Measurements from ENCODE around the gene CROCC2. TPM values are rescaled to one million over a fixed set of nuclear protein-coding genes. Genes with fewer than 3 reads are reported as not detected.

Gene CROCC2
- total and polyA plus RNA-seq, 7 donors, result under 0.01 to 0.09 TPM; not detected in 5

GRCh38 chr2:240934701-240935102, 28.6 kb downstream of the CROCC2 start:
- no peak overlapping the region for H3K27ac ChIP-seq
- H3K9me3 ChIP-seq, result peaks cover 0 to 14% (median 0%) of the 10 kb centered on the region in 4 donors
- no peaks in the 10 kb centered on the region for H3K4me1 ChIP-seq
- H3K36me3 ChIP-seq, result no peaks in the 10 kb centered on the region
- intact Hi-C loops (cut with DNase I), result no loop called here
- WGBS, 2 donors, result 87 to 91% methylated on average over 12 of the region's 12 CpGs
- H3K4me3 ChIP-seq, result no peak overlapping the region
- peak; percentile 40 for DNase-seq
- peaks cover 0 to 9% (median 0%) of the 10 kb centered on the region in 3 donors for H3K27me3 ChIP-seq
- TF ChIP-seq POLR2AphosphoS5 (IDR thresholded peaks at IDR 0.05) (no peak), EP300 (IDR thresholded peaks at IDR 0.05) (no peak)

DNA sequence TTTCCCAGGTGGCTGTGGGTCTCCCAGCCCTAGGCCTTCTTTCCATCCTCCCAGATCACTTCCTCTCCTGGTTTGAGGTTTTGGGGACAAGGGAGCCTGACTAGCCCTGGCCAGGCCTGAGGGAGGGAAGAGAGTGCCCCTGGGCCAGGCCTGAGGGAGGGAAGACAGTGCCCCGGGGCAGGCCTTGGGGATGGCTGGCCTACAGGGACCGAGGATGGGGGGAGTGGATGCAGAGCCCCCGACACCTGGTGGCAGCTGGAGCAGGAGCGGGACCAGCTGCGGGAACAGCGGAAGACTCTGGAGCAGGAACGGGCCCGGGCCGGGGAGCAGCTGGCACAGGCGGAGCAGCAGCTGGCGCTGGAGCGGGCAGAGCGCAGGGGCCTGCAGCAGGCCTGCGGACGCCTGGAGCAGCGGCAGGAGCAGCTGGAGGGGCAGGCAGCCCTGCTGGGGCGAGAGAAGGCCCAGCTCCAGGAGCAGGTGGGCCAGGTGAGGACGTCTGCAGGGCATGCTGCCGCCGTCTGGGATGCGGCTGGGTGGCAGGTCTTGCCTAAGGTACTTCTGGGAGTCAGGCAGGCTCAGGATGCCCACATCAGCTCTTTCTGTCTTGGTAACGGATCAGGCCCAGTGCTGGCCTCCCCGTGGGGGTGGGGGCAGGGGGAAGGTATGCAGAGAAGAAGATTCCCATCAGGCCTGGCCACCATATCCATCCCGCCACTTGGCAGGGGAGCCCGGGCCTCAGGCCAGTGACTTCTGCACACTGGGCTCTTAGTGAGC, 29.2 kb downstream of the CROCC2 start:
- peaks cover 0 to 14% (median 0%) of the 10 kb centered on the region in 4 donors for H3K9me3 ChIP-seq
- H3K27ac ChIP-seq, result no peak overlapping the region
- H3K4me3 ChIP-seq, result no peak overlapping the region
- TF ChIP-seq POLR2AphosphoS5 (IDR thresholded peaks at IDR 0.05) (no peak), EP300 (IDR thresholded peaks at IDR 0.05) (no peak)
- WGBS, 2 donors, result 82 to 89% methylated on average over 25 of the region's 25 CpGs
- peaks cover 0 to 9% (median 0%) of the 10 kb centered on the region in 3 donors for H3K27me3 ChIP-seq
- no peaks in the 10 kb centered on the region for H3K36me3 ChIP-seq
- peak; percentile 40 for DNase-seq
- no peaks in the 10 kb centered on the region for H3K4me1 ChIP-seq
- intact Hi-C loops (cut with DNase I), result no loop called here

GRCh38 chr2:240936106-240936505, 30.0 kb downstream of the CROCC2 start:
- intact Hi-C loops (cut with DNase I), result no loop called here

DNA sequence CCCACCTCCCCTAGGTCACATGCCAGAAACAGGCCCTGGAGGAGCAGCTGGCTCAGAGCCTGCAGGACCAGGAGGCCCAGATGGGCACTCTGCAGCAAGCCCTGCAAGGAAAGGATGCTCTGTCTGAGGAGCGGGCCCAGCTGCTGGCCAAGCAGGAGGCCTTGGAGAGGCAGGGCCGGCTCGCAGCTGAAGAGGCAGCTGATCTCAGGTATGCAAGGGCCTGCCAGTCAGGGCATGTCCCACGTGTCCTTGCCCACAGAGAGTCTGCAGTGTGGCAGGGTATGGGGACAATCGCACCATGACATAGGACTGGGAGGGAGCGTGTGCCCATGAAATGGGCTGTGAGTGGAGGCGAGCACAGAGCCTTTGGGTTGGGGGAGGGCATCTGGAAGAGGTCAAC, 39.9 kb downstream of the CROCC2 start:
- 91% methylated on average over 7 of the region's 7 CpGs for WGBS, 2 donors
- Histone ChIP-seq H3K36me3 (no peaks in the 10 kb centered on the region), H3K4me1 (no peaks in the 10 kb centered on the region), H3K9me3 (peaks cover 0 to 5% (median 1%) of the 10 kb centered on the region in 4 donors), H3K4me3 (no peak overlapping the region), H3K27me3 (no peaks in the 10 kb centered on the region), H3K27ac (no peak overlapping the region)
- intact Hi-C loops (cut with DNase I), result no loop called here
- no peak for TF ChIP-seq EP300 (IDR thresholded peaks at IDR 0.05)
- TF ChIP-seq POLR2AphosphoS5 (IDR thresholded peaks at IDR 0.05), result no peak
- no peak for TF ChIP-seq CTCF (IDR thresholded peaks at IDR 0.05)
- TF ChIP-seq POLR2A (IDR thresholded peaks at IDR 0.05), result no peak
- peak; percentile 30 for DNase-seq

More at GRCh38 chr2:240936106-240936505, 30.0 kb downstream of the CROCC2 start:
- no peaks in the 10 kb centered on the region for H3K4me1 ChIP-seq
- no peaks in the 10 kb centered on the region for H3K36me3 ChIP-seq
- 83 to 87% methylated on average over 9 of the region's 9 CpGs for WGBS, 2 donors
- peaks cover 0 to 7% (median 0%) of the 10 kb centered on the region in 3 donors for H3K27me3 ChIP-seq
- H3K27ac ChIP-seq, result no peak overlapping the region
- peak; percentile 21 for DNase-seq
- TF ChIP-seq EP300 (IDR thresholded peaks at IDR 0.05), result no peak
- TF ChIP-seq POLR2AphosphoS5 (IDR thresholded peaks at IDR 0.05), result no peak
- TF ChIP-seq CTCF (IDR thresholded peaks at IDR 0.05), result no peak
- TF ChIP-seq POLR2A (IDR thresholded peaks at IDR 0.05), result no peak
- H3K9me3 ChIP-seq, result peaks cover 0 to 14% (median 0%) of the 10 kb centered on the region in 4 donors
- H3K4me3 ChIP-seq, result no peak overlapping the region

DNA sequence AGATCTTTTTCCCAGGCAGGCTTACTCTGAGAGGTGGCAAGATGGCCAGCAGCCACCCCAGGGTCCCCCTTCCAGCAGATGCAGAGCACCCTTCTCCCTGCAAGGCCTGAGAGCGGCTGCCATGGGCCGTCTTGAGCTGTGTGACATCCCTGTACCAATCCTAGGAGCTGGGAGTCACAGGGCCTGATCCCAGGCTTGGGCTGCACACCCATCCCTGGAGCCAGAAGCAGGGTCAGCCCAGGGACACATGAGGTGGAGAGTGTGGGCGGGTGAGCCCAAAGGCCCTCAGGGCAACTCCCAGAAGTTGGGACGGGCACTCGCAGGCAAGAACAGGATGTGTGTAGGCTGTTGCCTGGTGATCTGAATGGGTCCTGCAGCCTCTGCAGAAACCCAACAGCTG, 40.5 kb downstream of the CROCC2 start:
- WGBS, 2 donors, result 79 to 82% methylated on average over 5 of the region's 5 CpGs
- Histone ChIP-seq H3K36me3 (no peaks in the 10 kb centered on the region), H3K9me3 (peaks cover 0 to 2% (median under 1%) of the 10 kb centered on the region in 4 donors), H3K27ac (no peak overlapping the region), H3K4me1 (no peaks in the 10 kb centered on the region), H3K4me3 (no peak overlapping the region), H3K27me3 (no peaks in the 10 kb centered on the region)
- peak; percentile 32 for DNase-seq
- intact Hi-C loops (cut with DNase I), result no loop called here
- no peak for TF ChIP-seq CTCF (IDR thresholded peaks at IDR 0.05)
- no peak for TF ChIP-seq POLR2AphosphoS5 (IDR thresholded peaks at IDR 0.05)
- TF ChIP-seq EP300 (IDR thresholded peaks at IDR 0.05), result no peak
- no peak for TF ChIP-seq POLR2A (IDR thresholded peaks at IDR 0.05)

Data from sigmoid colon (tissue), 7 donors.